GM19463 (cell line): Measurements from ENCODE around the gene HOXB3.
"Not testable (repeated sequence)": the region's sequence is repeated elsewhere in the genome, so short reads cannot be mapped to it uniquely, and the experiment has no call there.

Experiments used
- ATAC-seq: cut with Tn5 transposase; IDR thresholded peaks from one replicate; pipeline ENCODE4 v1.9.1; 2021; ENCODE audit warnings: mild to moderate bottlenecking, moderate library complexity; ENCODE audit not compliant: unreplicated experiment

The HOXB3 gene

GRCh38 chr17:48530208-48530886, 59.7 kb downstream of the HOXB3 start:
- ATAC-seq = no peak

GRCh38 chr17:48529683-48530009, 60.4 kb downstream of the HOXB3 start:
- no peak for ATAC-seq

GRCh38 chr17:48528936-48529682, 60.9 kb downstream of the HOXB3 start:
- ATAC-seq = no peak

DNA sequence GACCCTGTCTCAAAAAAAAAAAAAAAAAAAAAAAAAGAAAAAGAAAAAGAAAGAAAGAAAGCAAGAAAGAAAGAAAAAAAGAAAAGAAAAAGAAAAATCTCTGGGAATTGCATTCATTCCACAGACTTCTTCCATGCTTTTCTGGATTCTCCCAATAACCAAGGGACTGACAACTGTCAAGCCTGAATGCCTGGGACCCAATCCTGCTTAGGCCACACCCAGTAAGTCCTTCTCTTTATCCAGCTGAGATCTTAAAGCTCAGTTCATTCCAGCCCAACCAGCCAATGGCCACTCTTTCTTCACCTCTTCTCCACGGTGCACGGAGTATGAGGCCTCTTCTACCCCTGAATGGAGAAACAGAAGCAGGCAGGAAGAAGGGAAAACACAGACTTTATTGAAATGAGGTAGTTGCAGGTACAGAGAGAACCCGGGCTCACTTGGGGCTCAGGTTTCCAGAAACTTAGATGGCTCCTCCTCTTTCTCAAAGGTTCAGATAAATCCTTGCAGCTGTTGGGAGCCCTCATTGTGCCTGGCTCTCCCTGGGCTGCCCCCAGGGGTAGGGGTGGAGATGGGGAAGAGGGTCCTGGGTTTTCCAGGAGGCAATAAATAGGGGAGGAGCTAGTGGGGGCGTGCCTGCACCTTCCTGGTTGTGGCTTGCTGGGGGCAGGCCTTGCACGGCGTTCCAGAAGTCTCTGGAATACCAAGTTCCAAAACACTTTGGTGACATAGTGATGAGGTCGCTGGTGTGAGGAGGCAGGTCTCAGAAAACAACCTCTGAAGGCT, 61.7 kb downstream of the HOXB3 start:
- no peak for ATAC-seq

GRCh38 chr17:48527547-48527932, 62.5 kb downstream of the HOXB3 start:
- ATAC-seq = no peak

GRCh38 chr17:48526608-48527546, 63.2 kb downstream of the HOXB3 start:
- no peak for ATAC-seq

DNA sequence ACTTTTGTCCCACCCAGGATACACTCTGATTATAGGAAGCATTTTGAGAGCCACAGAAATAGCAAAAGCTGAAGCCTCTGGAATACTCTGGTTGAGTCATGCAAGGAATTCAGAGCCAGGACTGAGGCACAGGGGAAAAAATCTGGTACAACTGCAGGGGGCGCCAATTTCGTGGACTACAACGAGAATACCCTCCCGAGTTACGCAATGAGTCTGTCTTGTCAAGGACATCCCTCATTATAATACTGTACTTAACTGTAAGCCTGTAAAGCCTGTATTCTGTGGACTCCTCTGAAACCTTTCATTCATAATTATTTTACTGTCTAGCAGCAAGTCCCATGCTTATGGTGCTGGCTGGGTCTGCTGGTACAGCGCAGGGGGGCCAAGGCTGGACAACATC, 67.0 kb downstream of the HOXB3 start:
- ATAC-seq = no peak

- no peak for ATAC-seq
These were observed 67.9 kb downstream of the HOXB3 start for GRCh38 chr17:48522031-48522653.

DNA sequence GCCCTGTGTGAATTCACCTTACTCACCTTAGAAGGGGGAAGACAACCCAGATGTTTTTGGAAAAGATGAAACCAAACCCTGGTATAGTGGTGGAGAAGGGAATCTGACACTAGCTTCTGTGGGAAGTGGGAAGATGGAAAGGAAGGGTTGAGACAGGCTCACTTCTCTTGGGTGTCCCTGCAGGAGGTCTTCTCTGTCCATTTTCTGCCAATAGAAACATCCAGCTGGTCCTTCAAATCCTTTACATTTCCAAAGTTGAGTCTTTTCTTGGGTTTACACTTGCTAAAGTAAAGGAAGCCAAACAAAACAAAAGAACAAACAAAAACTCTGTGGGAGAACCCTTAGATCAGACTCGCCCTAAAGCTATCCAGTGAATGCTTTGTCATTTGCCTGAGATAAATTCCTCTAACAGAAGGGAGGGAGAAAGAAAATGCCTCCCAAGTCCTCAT, 69.4 kb downstream of the HOXB3 start:
- ATAC-seq = no peak

DNA sequence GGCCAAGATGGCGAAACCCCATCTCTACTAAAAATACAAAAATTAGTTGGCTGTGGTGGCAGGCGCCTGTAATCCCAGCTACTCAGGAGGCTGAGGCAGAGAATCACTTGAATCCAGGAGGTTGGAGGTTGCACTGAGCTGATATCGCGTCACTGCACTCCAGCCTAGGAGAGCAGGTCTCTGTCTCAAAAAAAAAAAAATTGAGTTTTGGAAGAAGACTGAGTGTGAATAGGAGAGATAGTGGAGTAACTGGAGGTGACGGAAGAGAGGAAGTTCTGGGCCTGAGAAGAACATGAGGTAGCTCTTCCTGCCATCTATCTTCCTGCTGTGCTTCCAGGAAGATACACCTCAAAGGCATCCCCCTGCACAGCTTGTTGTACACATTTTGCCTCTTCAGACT, 70.6 kb downstream of the HOXB3 start:
- no peak for ATAC-seq

DNA sequence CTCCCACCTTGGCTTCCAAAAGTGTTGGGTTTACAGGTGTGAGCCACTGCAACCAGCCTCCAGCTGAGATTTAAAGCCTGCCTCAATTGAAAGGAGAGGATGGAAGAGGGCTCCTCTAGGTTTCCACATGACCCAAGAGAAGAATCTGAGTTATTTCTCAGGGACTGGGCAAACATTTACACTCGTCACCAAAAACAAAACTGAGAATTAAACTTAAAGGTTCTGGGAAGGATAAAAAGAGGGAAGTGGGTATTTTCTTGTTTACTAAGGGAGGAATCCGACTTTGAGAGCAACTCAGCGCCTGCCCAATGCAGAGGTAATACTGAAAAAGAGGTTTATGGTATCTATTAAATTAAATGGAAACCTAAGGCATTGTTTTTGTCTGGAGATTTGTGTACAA, 72.6 kb downstream of the HOXB3 start:
- no peak for ATAC-seq

DNA sequence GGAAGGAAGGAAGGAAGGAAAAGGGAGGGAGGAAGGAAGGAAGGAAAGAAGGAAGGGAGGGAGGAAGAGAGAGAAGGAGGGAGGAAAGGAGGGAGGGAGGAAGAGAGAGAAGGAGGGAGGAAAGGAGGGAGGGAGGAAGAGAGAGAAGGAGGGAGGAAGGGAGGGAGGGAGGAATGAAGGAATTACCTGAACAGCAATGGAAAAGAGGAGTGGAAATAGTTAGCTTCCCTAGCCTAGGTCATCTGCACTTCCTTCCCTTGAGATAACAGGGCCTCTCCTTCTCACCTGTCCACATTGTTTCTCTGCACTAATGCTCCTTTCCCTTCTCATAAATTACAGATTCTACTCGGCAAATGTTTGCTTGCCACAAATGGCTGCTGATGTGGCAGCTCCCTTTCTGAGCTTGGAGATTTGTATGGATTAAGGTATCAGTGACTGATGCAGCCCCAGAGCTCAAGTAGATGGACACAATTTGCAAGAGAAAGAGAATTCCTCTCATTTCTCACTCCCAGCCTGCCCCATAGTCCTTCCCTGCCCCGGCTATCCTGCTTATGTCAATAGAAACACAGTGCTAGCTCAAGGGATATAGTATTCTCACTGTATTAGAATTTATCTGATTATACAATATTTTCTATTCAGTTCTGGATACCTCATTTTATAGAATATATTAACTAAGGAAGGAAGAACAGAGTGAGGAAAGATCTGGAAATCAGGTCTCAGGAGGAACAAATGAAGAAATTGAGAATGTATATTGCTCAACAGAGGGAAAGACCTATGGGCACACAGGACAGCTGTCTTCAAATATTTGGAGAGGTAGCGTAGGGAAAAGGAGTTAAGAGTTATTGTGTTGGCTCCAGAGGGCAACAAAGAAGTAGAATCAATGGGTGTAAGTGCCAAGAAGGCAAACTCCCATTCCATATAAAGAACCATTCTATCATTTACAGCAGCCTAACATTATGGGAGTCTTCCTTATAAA, 73.8 kb downstream of the HOXB3 start:
- no peak for ATAC-seq

DNA sequence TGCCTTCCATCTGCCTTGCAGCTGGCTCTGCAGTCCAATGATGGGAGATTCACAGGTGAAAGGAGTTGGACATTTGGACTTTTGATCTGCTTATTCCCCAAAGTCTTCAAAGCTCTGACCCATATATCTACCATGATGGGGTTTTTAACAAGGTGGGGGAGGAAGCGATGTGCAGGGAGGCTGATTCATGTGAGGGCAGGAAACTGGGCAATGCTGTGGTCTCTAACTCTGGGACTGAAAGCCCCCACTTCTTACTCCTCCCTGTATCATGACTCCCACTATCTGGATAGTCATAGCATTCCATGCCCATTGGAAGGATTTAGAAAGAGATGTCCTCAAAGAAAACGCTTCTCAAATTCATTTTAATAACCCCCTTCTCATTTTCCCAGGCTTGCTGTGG, 75.6 kb downstream of the HOXB3 start:
- ATAC-seq = no peak

- ATAC-seq = no peak
These were observed 76.2 kb downstream of the HOXB3 start for GRCh38 chr17:48513666-48514455.

DNA sequence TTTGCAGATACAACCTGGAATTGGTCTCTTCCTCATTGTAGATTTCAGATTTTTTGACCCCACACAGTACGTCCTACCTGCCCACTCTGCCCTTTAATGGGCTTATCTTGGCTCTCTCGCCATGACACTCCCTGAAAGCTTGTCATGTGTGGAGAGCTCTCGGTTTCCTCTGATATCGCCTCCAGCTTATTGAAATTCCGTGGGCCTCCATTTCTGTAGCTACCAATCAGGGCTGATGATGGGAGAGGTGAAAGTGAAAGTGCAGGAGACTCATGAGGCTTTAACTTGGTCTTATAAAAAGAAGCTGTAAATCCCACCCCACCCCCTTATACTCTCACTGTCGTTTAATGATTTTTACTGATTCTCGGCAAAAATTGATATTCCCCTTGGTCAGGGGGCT, 76.9 kb downstream of the HOXB3 start:
- no peak for ATAC-seq

- ATAC-seq = no peak
These were observed 79.1 kb downstream of the HOXB3 start for GRCh38 chr17:48510761-48511604.

DNA sequence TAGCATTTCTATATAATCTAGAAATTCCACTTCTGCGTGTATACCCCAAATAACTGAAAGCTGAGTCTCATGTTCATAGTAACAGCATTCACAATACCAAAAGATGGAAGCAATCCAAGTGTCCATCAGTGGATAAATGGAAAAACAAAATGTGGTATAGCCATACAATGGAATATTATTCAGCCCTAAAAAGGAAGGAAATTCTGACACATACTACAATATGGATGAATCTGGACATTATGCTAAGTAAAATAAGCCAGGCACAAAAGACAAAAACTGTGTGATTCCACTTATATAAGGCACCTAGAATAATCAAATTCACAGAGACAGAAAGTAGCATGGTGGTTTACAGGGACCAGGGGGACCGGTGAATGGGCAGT, 79.7 kb downstream of the HOXB3 start:
- no peak for ATAC-seq

- not testable (repeated sequence) for ATAC-seq
These were observed 80.3 kb downstream of the HOXB3 start for GRCh38 chr17:48509708-48510107.
